K562 (cell line): ENCODE measurements around the gene CELSR3.

ENCODE experiments used
- LCOR ChIP-seq: sonication (generic); formaldehyde crosslinking; IDR thresholded peaks from 2 replicates; pipeline ENCODE4 v1.8.0; 2022; ENCODE audit warnings: mild to moderate bottlenecking, missing genetic modification reagents
- NRF1 ChIP-seq, 2 experiments: fragments of 450-650 bp; IDR thresholded peaks in 1 of 2; conservative IDR thresholded peaks in 1 of 2; 2 replicates each; pipeline ENCODE4 v1.6.1; 2014; ENCODE audit warnings: mild to moderate bottlenecking in 2 of 2
- ZBTB11 ChIP-seq, 3 experiments: fragments of 200-800 bp in 1 of 3; fragments of 250-450 bp in 1 of 3; fragments of 450-650 bp in 1 of 3; sonication (Bioruptor Pico) in 1 of 3; sonication (Bioruptor generic) in 1 of 3; formaldehyde crosslinking in 1 of 3; IDR thresholded peaks; 2 replicates each; pipeline versions ENCODE4 v1.6.1 to v1.8.0; 2016 to 2022; ENCODE audit warnings: mild to moderate bottlenecking in 2 of 3, missing genetic modification characterization in 2 of 3, missing compliant biosample characterization in 1 of 3, moderate library complexity in 1 of 3
- ZNF57 ChIP-seq: fragments of 450-650 bp; formaldehyde crosslinking; IDR thresholded peaks from 2 replicates; pipeline ENCODE4 v1.4.0; 2020; ENCODE audit warnings: mild to moderate bottlenecking, moderate library complexity
- TF ChIP-seq, protein P1 (sequence below), 3 experiments: IDR thresholded peaks in 2 of 3; conservative IDR thresholded peaks in 1 of 3; 2 replicates each; pipeline ENCODE4 v1.5.1; 2011 to 2012; ENCODE audit warnings: low read length in 3 of 3, mild to moderate bottlenecking in 3 of 3, control low read depth in 2 of 3, improper control_type of control experiment in 1 of 3, inconsistent platforms in 1 of 3, low read depth in 1 of 3, mixed read lengths in 1 of 3, moderate library complexity in 1 of 3; ENCODE audit not compliant: insufficient read depth in 2 of 3

- TF ChIP-seq NRF1 (conservative IDR thresholded peaks at IDR 0.05 in 1 of 2, IDR thresholded peaks at IDR 0.05 in 1 of 2) (no peak), LCOR (CRISPR knock-in tag) (no peak), ZBTB11 (CRISPR knock-in tag; IDR thresholded peaks at IDR 0.05) (no peak), ZNF57 (no peak)
- TF ChIP-seq, protein P1, sequence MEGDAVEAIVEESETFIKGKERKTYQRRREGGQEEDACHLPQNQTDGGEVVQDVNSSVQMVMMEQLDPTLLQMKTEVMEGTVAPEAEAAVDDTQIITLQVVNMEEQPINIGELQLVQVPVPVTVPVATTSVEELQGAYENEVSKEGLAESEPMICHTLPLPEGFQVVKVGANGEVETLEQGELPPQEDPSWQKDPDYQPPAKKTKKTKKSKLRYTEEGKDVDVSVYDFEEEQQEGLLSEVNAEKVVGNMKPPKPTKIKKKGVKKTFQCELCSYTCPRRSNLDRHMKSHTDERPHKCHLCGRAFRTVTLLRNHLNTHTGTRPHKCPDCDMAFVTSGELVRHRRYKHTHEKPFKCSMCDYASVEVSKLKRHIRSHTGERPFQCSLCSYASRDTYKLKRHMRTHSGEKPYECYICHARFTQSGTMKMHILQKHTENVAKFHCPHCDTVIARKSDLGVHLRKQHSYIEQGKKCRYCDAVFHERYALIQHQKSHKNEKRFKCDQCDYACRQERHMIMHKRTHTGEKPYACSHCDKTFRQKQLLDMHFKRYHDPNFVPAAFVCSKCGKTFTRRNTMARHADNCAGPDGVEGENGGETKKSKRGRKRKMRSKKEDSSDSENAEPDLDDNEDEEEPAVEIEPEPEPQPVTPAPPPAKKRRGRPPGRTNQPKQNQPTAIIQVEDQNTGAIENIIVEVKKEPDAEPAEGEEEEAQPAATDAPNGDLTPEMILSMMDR (IDR thresholded peaks at IDR 0.05 in 2 of 3, conservative IDR thresholded peaks at IDR 0.05 in 1 of 3; ENCODE audit: insufficient read depth in 2 of 3, low read depth in 1 of 3, low read length in 3 of 3), result no peak
Measured at GRCh38 chr3:48599077-48599501, 63.6 kb downstream of the CELSR3 start.
